GM19328 (cell line): ENCODE data around the gene MBOAT7.
"Not testable (repeated sequence)": the region's sequence is repeated elsewhere in the genome, so short reads cannot be mapped to it uniquely, and the experiment has no call there.

Experiments used
- ATAC-seq: cut with Tn5 transposase; IDR thresholded peaks from one replicate; pipeline ENCODE4 v1.9.1; 2021; ENCODE audit warnings: mild to moderate bottlenecking, moderate library complexity; ENCODE audit not compliant: unreplicated experiment

The MBOAT7 gene

DNA sequence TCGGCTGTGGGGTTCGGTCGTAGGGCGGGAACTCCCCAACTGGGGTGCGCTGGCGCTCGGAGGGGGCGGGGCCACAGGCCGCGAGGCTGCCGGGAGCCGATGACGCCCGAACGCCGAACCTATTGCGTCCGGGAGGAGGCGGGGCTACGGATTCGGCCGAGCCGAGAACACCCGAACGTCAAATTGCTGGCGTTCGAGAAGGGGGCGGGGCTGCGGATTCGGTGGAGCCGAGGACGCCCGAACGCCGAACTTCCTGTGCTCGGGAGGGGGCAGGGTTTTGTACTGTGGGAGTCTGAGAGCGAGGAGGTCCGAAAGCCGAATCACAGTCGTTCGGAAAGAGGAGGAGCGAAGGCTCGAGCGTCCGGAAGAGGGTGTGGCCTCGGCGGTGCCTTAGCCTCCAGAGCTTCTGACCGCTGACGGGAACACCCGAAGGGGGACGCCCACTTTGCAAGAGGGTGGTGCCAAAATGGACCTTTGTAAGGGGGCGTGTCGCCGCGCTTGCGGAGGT, 1.2 kb upstream of the MBOAT7 start:
- ATAC-seq, result peak; percentile 44

DNA sequence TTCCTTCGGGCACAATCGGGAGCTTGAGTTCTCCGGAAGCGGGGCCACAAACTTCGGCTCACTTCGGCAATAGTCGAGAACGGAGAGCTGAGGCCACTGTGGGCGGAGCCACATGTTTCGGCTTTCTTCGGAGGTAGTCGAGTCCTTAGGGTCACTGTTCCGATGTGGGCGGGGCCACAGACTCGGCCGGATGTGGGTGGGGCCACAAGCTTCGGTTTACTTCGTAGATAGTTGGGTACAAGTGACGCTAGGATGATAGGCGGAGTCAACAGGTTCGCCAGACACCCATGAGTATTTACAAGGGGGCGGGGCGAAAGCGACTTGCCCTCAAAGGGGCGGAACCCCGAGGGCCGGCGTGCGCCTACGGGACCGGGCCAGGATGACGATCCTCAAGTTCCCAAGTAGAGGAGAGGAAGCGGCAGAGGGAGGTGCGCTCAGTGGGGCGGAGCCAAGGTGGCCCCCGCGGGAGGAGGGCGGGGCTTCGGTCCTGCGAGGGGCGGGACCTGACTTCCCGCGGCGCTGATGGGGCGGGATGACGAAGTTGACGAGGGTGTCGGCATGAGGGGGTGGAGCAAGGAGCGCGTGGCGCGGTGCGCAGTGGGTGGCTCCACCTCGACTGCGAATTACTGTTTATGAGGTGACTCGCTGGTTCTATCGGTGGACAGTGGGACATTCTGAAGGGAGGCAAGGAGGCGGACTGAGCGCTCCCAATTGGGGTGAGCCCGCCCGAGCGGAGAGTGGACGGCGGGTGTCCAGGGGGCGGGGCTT, 539 bp upstream of the MBOAT7 start:
- peak; percentile 45 for ATAC-seq

DNA sequence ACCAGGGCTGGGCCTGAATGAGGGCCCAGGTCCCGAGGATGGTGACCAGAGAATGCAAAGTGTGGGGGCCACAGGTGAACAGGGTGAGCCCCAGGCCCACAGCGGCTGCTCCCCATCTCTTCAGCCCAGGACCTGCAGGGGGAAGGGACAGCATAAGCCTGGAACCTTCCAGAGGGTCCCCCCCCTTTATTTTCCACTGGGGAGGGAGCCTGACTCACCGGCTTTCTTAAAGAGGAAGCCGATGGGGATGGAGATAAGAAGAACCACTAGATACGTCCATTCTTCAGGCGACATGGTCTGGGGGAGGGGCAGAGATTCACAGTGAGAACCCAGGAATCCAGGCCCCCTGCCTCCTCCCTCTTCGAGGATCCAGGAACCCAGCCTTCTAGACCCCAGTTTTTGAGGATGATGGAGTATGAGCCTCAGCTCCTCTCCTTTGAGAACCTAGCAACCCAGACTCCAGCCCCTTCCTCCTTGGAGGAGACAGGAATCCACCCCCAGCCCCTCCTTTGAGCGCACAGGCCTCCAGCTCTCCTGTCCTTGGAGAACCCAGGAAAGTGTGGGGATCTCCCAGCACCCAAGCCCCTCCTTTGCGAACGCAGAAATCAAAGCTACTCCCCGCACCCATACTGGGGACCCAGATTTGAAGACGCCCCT, 1.0 kb downstream of the MBOAT7 start:
- no peak for ATAC-seq

- no peak for ATAC-seq
These were observed 2.4 kb downstream of the MBOAT7 start for GRCh38 chr19:54186934-54187381.

- ATAC-seq, result no peak
These were observed 3.0 kb downstream of the MBOAT7 start for GRCh38 chr19:54186351-54186750.

GRCh38 chr19:54183431-54183830, 5.9 kb downstream of the MBOAT7 start:
- no peak for ATAC-seq

GRCh38 chr19:54181894-54182293, 7.5 kb downstream of the MBOAT7 start:
- ATAC-seq, result not testable (repeated sequence)

DNA sequence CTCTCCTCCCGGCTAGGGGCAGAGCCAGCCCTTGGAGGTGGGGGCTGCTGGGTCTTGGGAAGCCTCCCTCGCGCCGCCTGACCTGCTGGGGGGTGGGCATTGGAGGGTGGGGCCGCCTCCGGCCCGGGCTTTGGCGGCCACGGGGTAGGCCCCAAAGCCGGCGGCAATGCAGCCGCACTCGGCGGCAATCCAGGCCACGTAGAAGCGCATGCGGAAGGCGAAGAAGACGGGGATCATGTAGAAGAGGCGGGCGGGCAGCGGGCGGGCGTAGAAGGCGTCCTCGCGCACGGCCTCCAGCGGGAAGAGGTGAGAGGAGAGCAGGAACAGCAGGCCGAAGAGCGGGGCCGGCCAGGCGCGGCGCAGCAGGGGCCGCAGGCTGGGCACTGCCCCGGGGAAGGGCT, 8.7 kb downstream of the MBOAT7 start:
- no peak for ATAC-seq

DNA sequence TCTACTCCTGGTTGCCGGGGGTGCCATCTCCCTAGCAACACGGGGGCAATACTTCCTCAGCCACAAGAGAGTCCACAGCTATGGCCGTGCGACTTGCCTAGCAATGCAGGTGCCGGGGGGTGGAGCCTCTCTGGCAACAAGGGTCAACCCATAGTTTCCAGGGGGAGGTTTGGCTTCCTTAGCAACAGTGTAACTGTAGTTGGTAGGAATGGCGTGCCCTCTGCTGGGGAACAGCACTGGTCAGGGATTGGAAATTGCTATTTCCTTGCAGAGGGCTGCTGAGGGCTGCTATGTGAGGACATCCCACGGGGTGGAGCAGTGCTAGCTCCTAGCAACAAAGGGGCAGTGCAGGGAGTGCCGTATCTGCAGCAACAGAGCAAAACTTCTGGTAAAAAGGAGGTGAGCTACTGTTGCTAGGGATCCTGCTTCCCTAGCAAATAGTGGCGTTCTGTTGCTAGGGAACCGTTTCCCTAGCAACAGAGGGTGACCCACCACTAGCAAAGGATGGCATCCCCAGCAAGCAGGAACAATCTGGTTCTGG, 9.4 kb downstream of the MBOAT7 start:
- no peak for ATAC-seq

- ATAC-seq, result no peak
These were observed 10.0 kb downstream of the MBOAT7 start for GRCh38 chr19:54179262-54179852.

DNA sequence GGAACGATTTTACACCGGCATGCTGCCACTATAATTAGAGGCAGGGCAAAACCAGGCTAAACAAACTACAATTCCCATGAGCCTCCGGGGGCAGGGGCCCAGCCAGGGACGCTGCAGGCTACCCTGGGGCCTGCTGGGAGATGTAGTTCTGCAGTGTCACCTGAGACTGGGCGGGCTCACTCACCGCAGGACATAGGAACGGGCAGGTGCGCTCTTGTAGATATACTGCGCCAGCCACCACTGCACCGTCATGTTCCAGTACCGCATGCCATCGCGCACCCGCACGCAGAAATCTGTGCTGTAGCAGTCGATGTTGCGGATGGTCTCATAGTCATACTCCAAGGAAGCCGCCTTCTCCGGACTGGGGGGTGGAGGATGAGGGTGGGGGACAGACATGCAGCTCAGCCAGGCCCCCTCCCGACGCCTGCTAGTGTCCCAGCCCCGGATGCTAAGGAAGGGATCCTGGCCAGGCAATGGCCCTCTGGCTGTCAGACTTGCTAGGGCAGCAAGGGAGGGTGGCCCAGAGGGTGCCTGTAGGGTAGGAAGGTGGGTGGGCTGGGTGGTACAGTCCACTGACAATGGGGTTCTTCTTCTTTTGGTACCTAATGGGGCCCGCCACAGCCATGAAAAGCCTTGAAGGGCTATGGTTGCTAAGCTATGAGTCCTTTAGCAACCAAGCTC, 10.7 kb downstream of the MBOAT7 start:
- ATAC-seq, result no peak

GRCh38 chr19:54173951-54174834, 15.2 kb downstream of the MBOAT7 start:
- ATAC-seq, result no peak

DNA sequence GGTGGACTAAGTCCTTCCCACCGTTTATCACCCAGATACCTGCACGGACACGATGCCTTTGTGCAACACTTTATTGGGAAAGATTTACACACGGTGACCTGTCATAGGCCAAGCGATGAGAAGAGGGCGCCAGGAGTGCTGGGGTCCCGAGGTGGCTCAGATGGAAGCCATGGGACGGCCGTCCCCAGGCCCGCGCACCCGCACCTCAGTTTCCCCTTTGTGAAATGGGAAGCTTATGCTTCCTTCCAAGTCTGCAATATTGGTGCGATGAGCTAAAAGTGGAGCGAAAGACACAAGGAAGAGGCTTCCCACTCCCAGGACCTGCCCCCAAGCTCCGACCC, 16.1 kb downstream of the MBOAT7 start:
- ATAC-seq, result no peak

- no peak for ATAC-seq
These were observed 16.7 kb downstream of the MBOAT7 start, which contains the start of gene TMC4 for GRCh38 chr19:54172471-54173358. TMC4 (minus strand) TSS chr19:54173160; CDS start chr19:54173117, 43 bp downstream.

DNA sequence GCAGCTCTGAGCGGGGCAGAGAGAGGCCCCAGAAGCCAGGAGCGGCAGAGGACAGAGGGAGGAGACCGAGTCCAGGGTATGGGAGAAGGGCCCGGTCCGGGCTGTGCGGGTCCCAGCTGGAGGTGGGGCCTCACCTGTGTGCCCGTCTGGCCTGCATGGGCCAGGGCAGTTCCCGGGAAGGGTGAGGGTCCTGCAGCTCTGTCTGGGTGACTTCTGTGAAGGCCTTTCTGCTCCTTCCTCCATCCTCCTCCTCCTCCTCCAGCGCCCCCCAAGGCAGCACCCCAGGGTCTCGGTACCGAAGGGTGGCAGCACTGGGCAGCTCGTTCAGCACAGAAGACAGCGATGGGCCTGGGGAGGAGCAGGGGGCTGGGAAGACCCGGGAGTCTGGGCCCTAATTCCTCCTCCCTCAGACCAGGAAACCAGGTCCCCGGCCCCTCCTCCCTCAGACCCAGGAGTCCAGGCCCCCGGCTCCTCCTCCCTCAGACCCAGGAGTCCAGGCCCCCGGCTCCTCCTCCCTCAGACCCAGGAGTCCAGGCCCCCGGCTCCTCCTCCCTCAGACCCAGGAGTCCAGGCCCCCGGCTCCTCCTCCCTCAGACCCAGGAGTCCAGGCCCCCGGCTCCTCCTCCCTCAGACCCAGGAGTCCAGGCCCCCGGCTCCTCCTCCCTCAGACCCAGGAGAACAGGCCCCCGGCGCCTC, 17.5 kb downstream of the MBOAT7 start:
- not testable (repeated sequence) for ATAC-seq

- ATAC-seq, result no peak
These were observed 20.1 kb downstream of the MBOAT7 start for GRCh38 chr19:54169149-54169740.

DNA sequence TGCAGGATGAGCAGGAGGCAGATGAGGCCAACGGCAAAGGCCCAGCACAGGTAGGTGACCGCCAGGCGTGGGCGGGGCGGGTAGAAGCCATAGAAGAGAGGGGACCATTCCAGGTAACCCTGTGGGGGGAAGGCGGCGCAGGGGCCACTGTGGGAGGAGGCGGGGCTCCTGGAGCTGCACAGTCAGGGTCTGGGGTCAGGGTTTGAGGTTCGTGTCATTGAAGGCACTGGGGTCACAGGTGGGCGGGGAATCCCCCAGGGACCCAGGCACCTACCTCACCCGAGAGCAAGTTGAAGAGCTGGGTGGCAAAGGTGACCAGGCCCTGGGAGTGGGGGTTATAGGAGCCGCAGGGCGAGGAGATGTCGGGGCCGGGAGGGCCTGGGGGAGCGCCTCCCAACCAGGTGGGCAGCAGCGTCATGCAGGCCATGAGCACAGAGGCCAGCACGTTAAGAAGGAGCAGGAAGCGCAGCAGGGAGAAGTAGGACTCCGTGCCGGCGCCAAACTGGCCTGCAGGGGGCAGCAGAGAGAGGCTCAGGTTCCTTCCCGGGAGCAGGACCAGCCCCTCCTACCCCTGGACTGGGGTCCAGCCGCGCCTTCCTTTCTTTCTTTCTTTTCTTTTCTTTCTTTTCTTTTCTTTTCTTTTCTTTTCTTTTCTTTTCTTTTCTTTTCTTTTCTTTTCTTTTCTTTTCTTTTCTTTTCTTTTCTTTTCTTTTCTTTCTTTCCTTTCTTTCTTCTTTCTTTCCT, 21.0 kb downstream of the MBOAT7 start:
- ATAC-seq, result no peak
